NCI-H146 treated with DMSO at 0.1 percent for 48 hours (cell line): ENCODE measurements around the gene COPG1.

Experiments
- DNase-seq: peaks from one replicate; lab custom pipeline; 2025; ENCODE audit not compliant: unreplicated experiment; lab: John Stamatoyannopoulos, UW

Gene COPG1

DNA sequence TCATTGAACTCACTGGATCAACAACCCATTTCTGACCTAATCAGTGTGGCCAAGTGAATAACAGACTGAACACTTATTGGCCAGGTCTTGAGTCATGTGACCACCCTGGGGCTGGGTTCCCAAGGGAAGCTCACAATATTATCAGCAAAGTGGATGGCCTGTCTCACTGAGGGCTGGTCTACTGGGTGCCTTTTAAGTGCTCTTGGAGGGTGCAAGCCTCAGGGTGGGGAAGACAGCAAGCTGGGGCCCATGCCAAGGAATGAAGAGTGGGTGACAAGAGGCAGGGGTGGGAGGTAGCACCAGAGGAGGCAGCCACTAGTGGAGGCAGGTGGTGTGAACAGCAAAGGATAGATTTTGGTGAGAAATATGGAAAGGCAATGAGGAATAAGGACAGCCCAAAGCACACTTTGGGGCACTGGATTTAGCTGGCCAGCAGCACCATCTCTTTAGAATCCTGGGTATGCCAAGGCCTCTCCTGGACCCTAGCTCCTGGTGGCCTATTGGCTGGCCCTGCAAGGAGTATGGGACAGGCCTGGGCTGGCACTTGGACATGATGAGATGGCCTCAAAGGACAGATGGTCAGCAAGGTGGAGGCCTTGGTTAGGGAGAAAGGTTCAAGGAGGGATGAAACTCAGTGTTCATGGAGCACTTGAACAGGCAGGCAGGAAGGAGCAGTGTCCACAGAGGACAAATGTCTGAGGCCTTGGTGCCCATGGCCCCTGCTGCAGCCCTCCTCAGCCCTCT lies 63.4 kb downstream of the COPG1 start:
- no peak for DNase-seq

DNA sequence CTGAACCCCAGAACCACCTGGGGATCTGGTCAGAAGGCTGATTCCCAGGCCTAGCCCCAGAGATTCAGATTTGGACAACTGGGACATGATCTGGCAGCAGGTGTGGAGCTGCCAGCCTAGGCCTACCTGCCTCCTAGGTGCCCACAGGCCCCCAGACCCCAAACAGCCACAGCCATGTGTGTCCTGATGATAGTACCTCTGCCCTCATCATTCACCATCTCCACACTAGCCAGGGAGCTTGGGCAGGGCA lies 63.9 kb downstream of the COPG1 start:
- no peak for DNase-seq

DNA sequence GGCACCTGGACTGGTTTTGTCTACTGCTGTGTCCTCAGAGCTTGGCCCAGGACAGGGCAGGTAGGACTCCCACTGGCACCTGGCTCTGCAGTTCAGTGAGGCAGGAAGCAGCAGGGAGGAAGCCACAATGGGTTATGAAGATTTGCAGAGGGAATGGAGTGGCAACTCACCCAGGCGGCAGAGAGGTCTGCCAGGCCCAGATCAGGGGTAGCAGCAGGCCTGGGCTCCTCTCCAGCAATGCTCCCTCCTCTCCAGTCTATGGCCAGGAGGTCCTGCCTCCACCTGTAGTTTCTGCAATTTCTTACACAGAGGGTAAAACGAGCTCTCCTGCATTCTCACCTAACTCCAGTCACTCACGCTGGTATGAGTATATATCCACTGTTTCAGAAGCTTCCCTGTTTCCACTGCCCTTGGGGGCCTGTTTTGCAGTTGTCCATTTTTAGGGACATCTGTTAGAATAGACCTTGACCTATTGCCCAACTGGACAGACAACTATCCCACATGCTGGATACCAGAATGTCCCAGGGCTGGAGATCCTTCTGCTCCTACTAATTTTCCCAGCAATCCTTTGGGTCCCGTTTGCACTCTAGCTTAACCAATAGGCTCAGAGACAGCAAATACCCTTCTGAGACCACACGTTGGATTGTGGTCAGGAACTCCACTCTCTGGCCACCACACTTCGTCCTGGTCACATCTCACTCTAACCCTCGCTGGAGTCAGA lies 64.4 kb downstream of the COPG1 start:
- DNase-seq, result no peak

DNA sequence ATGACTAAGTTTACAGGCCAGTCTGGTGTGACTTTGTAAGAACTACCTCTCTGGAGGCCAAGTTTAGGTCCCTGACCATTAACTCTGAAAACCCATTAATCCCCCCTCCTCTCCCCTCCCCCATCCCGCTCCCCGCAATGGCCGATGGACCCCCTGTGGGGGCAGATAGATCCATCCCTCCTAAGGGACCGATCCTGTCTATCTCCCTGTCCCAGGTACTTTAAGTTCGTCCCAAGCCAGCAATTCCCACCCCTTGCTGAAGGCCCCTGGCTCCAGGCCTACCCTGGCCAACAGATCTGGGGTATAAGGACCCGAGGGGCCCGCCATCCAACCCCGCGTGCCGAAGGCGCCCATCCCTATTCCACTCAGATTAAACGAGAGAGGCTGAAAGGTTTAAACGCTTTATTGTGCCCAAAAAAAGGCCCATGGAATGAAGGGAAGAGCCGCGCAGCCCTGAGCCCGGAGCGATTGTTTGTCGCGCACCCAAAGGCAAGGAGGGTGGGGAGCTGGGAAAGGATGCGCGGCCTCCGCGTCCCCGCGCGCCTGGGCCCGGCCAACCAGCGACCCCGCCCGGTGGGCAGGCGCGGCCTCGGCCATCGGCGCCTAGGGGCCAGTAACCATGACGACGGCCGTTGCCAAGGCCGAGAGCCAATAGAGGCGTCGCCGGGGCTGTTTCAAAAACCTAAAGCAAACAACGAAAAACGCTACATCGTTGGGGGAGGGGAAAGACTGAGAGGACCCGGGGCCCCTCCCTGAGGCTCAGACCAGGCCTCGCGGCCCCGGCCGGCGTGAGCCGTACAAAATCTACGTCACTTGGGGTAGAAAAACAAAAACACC lies 65.2 kb downstream of the COPG1 start:
- DNase-seq, result peak; percentile 99

DNA sequence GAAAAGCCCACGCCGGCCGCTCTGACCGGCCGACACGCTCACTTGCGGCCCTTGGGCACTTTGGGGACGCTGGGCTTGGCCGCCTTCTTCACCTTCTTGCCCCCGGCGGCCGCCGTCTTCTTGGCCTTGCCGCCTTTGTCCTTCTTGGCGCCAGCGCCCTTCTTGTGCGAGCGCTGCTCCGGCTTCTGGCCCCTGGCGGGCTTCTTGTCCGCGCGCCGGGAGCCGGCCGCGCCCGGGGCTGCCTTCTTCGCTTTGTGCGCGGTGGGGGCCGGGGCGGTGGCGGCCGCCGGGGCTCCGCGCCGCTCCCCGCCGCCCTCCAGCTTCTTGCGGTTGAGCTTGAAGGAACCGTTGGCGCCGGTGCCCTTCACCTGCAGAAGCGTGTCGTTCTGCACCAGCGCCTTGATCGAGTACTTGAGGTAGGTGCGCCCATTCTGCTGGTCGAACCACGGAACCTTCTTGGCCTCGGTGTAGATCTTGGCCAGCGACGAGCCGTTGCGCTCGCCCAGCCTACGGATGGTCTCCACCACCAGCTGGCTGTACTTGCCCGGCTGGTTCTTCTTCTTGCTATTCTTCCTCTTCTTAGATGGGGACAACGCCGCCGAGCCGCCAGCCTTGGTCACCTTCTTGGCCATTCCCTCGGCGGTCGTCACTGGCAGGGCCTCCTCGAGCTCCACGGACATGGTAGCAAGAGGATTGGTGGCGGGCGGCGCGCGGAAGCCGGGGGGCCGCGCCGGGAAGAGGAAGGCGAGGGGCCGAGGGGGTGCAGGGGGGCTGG lies 66.0 kb downstream of the COPG1 start:
- no peak for DNase-seq

DNA sequence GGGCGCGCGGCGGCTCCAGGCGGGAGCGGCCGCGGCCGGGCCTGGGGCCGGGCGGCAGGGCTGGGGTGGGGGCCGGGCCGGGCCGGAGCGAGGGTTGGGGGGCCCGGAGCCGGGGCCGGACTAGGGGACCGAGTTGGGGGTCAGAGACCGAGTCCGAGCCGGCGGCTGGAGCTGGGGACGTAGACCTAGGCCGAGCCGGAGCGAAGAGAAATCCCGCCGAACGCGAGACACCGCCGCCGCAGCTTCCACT lies 66.5 kb downstream of the COPG1 start:
- no peak for DNase-seq

DNA sequence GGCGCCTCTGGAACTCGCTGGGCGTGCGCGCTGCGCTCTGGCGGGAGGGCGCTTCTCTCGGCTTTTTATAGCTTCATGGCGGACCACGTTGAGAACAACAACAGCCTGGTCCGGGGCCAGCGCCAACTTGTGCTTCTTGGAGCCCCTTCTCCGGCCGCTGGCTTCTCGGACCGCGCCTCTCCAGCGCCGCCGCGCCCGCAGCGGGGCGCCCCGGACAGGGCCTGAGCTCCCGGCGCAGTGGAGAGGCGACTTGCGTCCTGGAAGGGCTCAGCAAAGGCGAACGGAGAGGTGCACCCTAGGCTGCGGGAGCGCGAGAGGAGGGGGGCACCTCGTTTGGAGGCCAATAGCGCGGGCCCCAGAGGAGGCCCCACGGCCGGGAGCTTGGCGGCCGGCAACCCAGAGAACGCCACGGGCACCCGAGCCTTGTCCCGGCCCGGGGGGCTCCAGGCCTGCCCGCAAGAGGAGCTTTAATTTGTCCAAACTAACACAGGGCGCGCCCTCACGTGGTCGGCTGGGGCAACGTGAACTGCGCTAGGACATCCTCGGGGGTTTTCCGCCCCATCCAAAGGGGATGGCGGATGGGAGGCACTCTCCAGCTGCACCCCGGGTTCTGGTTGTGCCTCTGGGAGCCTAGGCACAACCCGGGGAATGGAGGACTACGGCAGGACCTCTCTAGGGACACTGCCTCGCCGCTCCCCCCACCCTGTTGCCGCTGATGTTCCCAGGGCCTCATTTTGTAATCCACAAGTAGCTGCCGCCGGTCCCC lies 67.0 kb downstream of the COPG1 start:
- DNase-seq, result peak; percentile 64

DNA sequence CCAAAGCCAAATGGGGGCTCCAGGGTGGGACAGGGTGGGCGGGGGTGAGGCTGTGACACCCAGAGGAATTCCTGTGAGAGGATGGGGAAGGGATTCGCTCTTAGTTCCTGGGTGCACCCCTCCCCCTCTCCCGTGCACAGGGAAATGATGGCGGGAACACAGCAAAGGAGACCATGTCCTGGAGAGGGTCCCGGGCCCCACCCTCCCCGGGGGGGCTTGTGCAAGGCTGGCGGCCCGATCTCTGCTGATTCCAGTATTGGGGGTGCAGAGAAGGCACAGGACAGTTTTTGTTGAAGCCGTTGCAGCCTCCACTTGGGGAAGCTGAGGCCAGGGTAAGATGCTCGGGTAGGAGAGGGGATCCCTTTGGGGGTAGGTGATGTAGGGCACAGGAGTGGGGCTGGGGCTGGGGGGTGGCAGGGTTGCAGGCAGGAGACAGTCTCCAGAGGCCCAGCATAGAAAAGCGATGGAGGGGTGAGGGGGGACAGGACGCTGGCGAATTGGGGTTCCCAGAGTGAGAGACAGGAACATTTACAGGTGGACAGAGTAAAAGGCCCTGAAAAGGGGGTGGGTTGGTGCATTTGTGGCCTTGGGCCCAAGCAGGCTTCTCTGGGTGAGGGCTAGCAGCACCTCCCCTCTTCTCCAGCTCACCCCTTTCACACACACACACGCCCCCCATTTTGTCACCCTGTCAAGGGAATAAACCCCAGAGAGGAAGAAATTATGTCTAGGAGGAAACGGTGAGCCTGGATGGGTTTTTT lies 67.8 kb downstream of the COPG1 start:
- DNase-seq, result no peak

DNA sequence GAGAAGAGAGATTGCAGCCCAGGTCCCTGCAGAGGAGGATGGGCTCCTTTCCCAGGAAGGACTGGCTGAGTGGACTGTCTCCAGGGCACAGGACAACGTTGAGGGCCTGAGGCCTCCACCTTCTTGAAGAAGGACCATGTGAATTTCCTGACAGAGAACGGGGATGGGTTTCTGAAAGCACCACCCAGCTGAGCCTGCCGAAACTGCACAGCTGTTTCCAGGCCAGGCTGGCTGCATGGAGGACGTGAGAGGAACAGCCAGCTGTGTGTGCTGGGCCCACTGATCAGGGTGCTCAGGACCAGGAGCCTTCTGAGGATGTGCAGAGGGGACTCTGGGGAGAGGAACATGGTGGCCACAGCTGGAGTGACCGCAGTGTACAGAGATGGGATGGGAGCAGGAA lies 68.4 kb downstream of the COPG1 start:
- no peak for DNase-seq

DNA sequence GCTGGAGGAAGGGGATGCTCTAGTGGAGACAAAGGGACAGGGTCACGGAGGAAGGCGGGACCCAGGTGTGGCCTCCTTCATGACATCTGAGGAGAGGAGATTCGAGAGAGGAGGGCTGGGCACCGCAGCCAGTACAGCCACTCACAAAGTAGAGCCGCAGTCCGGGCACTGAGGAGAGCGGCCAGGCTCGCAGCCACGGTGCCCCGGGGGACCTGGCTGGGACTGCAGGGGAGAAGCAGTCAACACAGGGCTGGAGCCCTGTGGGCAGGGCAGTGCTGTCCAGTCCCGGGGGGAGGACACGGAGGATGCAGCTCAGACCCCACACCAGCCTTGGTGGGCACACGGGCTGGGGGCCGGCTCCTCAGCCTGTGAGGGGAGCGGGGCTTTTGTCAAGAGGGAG lies 69.5 kb downstream of the COPG1 start:
- no peak for DNase-seq

DNA sequence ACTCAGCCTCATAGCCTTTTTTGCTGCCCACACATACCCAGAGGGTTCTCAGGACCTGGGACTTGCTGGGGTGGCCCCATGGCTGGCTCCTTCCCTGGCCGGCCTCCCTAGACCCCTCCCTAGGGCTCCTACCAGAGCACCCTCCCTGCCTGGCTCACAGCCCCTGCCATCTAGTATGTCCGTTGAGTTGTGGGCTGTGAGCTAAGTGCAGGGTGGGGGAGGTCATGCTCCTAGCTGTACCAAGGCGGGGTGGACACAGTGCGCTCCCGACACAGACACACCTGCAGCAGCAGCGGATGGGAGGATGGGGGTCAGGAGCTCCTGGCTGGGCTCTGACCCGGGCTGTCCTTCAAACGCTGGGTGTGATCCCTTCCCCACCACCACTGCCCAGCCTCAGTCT lies 70.9 kb downstream of the COPG1 start:
- DNase-seq, result no peak

DNA sequence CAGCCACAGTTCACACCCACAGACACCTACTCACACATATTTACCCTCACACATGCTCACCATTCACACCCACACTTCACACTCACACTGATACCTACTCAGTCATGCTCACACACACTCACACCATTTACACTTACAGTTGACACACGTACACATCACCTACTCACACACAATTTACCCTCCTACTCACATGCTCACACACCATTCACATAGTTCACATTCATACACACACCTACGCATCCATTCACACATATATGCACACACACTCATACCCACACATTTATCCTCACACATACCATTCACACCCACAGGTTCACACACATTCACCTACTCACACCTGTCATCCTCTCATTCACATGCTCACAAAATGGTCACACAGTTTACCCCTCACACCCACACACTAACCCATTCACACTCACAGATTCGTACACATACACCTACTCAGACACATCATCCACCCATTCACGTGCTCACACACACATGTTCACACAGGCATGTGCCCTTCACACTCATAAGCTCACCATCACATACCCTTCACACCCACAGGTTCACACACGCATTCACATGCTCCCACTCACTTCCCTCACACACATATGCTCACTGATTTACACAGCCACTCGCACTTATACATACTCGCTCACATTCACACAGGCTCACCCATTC lies 71.5 kb downstream of the COPG1 start:
- no peak for DNase-seq

DNA sequence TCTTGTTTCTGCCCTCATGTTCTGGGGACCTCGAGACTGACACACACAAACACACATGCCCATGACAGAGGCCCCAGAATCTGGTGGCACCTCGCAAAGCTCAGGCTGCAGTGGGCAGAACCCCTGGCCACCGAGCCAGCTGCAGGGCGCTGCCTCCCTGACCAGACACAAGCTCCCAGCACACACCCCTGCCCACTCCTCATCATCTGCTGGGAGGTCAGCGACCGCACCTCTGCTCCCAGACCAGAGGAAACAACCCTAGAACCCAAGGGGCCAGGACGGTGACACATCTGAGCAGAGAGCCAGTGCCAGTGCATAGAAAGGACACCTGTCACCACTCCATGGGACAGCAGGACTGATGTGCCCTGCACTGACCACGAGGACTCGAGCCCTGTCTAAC lies 72.5 kb downstream of the COPG1 start:
- no peak for DNase-seq

DNA sequence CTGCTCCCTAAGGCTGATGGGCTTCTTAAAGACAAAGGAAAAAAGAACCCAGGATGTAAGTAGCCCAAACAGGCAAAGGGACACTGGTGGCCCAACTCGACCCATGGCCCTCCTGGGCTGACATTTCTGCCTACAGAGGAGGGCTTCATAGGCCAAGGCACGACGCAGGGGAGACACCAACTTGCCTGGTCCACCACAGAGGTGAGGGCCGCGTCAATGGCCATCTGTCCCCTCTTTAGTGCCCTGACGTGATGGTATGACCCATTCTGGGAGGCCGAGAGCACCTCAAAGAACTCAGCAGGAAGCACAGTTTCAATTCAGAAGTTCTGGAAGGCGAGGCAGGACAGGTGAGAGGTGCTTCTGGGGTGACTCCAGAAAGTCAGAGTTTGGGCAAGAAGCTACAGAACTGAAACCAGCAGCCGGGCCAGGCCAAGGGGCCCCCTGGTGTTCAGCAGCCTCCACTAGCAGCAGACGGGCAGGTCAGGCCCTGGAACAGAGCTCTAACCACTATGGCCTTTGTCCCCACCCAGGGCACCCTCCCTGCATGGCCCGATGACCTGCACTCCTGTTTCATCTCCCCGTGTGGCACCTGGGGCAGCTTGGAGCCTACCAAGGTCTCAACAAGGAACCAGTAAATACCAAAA lies 74.4 kb downstream of the COPG1 start:
- DNase-seq, result no peak

DNA sequence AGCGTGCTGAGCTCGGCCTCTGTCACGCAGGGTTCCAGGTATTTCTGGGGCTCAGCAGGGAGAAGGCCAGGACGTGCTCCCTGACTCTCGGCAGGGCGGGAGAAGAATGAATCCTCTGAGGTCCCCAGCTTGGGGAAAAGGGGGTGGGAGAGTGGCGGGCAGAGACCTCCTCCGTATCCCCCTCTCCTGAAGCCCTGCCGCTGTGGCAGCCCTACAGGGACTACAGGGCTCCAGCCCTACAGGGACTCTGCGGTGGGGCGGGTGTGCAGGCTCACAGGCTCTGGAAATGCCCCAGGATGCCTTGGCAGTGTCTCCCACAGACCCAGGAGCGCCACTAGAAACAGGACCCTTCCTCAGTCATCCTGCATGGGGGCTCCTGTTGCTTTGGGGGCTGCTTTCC lies 75.4 kb downstream of the COPG1 start:
- no peak for DNase-seq

DNA sequence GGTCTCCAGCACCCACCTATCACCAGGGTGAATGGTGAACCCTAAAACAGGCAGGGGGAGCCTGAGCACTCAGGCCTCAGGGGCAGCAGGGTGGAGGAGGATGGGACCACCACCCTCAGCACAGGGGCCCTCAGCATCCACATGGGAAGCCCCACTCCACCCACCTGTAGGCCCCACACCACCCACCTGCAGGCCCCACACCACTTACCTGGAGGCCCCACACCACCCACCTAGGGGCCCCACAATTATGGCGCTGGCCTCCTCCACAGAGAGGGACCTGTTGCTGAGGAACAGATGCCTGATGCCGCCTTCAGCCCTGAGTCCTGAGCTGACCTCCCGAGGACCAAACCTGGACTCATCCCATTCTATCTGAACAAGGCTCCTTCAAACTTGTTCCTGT lies 76.0 kb downstream of the COPG1 start:
- DNase-seq, result no peak

DNA sequence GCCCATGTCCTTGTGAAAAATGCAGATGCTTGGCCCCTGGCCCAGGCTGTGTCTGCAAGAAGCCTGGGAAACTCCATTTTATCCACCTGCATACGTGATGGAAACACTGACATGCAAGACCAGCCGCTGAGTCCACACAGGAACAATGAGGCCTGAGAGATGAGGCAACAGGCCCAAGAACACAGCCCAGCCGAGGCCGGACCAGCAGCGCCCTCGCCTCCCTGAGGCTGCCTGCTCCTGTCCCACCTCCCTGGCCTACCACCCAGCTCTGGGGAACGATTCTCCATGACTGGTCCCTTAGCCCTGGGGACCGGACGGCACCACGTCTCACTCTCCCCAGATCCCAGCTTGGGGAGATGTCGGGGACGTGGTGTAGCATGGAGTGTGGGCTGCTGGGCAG lies 76.7 kb downstream of the COPG1 start:
- no peak for DNase-seq

DNA sequence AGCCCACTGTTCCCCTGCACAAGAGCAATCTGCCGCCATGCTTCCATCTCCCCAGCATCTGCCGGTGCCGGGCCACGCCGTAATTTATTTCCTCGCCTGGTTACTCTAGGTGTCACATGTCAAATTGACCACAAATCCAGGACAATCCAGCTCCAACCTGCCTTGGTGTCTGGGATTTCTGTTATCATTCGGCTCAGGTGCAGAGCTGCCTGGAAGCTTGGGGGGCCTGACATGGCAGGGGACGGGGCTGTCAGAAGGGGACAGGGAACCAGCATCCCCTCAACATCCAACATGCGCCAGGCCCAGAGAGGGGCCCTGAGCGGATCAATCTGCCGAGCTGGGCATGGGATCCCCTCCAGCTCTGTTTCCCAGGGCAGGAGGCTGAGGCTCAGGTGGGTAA lies 77.2 kb downstream of the COPG1 start:
- no peak for DNase-seq
